Tibial nerve (tissue), 4 donors: ENCODE results near the gene ATP6V1D.

Source experiments
- CTCF ChIP-seq, 5 experiments: fragments of 200-600 bp in 3 of 5; fragments of 450-650 bp in 2 of 5; sonication (generic) in 3 of 5; IDR thresholded peaks; one replicate each; pipeline ENCODE4 v1.5.1; 2016 to 2019; ENCODE audit warnings: antibody characterized with exemption in 5 of 5, mild to moderate bottlenecking in 3 of 5, moderate library complexity in 2 of 5
- EP300 ChIP-seq, 2 donors: sonication (generic); formaldehyde crosslinking; IDR thresholded peaks; one replicate each; pipeline ENCODE4 v1.6.1; 2017; ENCODE audit warnings: antibody characterized with exemption in 2 of 2, mild to moderate bottlenecking in 1 of 2

- no peak for TF ChIP-seq CTCF (IDR thresholded peaks at IDR 0.05)
- no peak for TF ChIP-seq EP300 (IDR thresholded peaks at IDR 0.05)
Observed at GRCh38 chr14:67357969-67358354, 1.6 kb downstream of the ATP6V1D start.
